Fibroblast of pulmonary artery (primary cell): ENCODE measurements around the gene SYNE1.
"Not testable (repeated sequence)": the region's sequence is repeated elsewhere in the genome, so short reads cannot be mapped to it uniquely, and the experiment has no call there.

Experiments
- DNase-seq: peaks from one replicate; pipeline ENCODE4 v3.0.0-alpha.2; 2010; ENCODE audit warnings: low read depth
- H3K4me3 ChIP-seq: replicated peaks from 2 replicates; pipeline ENCODE4 v1.5.1; 2011; ENCODE audit warnings: low read depth, mild to moderate bottlenecking, control low read depth, low read length, moderate library complexity
- TF ChIP-seq, protein P1 (sequence below): IDR thresholded peaks from 2 replicates; pipeline ENCODE4 v1.5.1; 2011; ENCODE audit warnings: mild to moderate bottlenecking, control low read depth, low read length, inconsistent platforms; ENCODE audit errors: missing control alignments

The SYNE1 gene

DNA sequence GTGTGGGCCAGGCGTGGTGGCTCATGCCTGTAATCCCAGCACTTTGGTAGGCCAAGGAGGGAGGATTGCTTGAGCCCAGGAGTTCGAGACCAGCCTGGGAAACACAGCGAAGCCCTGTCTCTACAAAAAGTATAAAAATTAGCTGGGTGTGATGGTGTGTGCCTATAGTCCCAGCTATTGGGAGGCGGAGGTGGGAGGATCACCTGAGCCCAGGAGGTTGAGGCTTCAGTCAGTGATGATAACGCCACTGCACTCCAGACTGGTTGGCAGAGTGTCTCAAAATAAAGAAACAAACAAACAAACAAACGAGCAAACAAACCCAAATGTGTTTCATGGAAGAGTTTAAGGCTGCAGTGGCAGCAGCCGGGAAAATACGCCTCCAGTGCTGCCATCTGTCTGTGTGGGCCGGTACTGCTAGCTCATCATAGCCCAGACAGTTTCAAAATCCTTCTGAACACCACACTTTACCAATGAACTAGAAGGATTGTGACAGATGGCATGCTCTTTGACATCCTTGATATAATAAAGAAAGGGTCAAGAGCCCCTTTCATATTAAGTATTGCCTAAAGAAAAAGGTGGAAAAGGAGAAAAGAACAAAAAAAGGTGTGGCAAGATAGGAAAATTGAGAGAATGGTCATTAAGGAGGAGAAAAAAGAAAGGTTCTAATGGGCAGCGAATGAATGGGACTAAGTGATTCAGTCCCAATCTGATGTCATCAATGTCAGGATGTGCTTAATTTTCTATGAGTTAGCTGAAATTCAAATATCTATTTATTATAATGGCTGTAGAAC is 298.6 kb downstream of the SYNE1 start:
- TF ChIP-seq, protein P1, sequence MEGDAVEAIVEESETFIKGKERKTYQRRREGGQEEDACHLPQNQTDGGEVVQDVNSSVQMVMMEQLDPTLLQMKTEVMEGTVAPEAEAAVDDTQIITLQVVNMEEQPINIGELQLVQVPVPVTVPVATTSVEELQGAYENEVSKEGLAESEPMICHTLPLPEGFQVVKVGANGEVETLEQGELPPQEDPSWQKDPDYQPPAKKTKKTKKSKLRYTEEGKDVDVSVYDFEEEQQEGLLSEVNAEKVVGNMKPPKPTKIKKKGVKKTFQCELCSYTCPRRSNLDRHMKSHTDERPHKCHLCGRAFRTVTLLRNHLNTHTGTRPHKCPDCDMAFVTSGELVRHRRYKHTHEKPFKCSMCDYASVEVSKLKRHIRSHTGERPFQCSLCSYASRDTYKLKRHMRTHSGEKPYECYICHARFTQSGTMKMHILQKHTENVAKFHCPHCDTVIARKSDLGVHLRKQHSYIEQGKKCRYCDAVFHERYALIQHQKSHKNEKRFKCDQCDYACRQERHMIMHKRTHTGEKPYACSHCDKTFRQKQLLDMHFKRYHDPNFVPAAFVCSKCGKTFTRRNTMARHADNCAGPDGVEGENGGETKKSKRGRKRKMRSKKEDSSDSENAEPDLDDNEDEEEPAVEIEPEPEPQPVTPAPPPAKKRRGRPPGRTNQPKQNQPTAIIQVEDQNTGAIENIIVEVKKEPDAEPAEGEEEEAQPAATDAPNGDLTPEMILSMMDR, result peak; percentile 99
- peak; percentile 59 for DNase-seq
- no peak overlapping the region for H3K4me3 ChIP-seq

DNA sequence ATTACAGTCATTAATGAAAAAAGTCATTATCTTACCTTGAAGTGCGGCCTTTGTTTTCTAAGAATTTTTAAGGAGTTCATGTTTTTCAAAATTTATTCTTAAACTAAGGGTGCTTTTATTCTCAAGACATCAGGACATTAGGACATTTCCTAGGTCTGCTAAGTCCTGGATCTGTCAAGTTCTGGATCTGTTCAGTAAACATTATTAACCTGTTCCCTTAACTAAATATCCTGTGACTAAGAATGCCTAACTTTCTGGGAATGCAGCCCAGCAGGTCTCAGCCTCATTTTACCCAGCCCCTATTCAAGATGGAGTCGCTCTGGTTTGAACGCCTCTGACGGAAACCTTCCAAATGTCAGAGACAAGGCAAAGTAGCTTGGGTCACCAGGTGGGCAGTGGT is 302.6 kb downstream of the SYNE1 start:
- TF ChIP-seq, protein P1, result no peak
- DNase-seq, result no peak

DNA sequence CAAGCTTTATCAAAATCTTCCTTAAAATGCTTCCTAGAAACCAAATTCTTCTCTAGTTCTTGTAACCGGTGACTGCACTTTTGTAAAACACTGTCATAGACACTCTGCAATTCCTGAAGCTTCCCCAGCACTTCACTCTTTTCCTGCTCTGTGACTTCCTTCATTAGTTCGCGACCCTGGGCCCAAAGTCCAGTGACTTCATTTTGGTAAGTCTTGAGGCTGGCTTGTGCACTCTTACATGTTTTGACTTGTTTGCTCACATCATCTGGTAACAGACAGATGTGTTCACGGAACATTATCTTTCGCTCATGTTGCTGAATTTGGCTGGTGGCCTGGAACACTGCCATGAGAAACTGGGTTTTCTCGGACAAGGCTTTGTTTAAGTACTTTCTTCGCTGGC is 306.2 kb downstream of the SYNE1 start:
- TF ChIP-seq, protein P1, result no peak
- H3K4me3 ChIP-seq, result no peak overlapping the region
- no peak for DNase-seq

More for the DNA sequence above, 302.6 kb downstream of the SYNE1 start:
- no peak overlapping the region for H3K4me3 ChIP-seq

DNA sequence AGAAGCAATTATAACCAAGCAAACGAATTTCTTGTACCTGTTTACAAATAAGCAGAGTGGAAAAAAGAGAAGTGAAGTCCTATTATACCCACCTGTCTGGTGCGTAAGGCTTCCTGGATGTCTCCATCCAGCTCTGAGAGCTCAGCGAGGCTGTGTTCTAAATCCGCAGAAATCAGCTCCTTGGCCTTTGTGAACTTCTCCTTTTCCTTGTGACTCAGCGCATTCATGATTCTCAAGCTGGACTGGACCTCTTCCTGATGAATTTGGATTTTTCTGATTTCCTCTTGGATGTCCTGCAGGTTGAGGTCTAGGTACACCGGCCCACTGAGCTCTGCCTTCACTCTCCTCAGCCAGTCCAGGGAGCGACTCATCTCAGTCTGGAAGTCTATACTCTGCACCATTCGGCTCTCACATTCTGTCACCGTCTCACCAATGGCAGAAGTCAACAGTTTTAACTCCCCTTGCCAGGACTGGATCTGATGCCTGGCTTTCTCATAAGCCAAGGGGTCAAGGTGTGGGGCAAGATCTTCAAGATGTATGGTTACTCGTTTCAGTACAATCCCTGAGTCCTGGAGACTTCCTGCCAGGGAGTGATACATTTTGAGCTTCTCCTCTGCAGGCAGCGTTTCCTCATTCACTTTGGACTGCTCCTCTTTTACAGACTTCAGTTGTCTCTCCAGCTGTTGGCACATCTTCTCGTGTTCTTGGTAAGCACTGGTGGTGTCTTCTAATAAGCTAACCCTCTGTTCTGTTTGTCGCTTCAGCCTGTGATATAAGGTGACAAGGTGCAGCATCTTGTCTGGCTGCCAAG is 307.3 kb downstream of the SYNE1 start:
- DNase-seq, result no peak

DNA sequence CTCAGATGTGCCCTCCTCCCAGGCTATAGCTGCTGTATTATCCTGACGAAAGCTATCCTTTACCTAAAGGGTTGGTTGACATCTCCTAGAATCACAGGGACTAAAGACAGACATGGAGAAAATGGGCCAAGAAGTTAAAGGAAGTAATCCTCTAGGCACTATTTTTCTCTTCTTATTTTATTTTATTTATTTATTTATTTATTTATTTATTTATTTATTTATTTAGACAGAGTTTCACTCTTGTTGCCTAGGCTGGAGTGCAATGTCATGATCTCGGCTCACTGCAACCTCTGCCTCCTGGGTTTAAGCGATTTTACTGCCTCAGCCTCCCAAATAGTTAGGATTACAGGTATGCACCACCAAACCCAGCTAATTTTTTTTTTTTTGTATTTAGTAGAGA is 309.0 kb downstream of the SYNE1 start:
- H3K4me3 ChIP-seq, DNase-seq: not testable (repeated sequence)

More for the DNA sequence above, 307.3 kb downstream of the SYNE1 start:
- H3K4me3 ChIP-seq, result no peak overlapping the region
- TF ChIP-seq, protein P1, result no peak

DNA sequence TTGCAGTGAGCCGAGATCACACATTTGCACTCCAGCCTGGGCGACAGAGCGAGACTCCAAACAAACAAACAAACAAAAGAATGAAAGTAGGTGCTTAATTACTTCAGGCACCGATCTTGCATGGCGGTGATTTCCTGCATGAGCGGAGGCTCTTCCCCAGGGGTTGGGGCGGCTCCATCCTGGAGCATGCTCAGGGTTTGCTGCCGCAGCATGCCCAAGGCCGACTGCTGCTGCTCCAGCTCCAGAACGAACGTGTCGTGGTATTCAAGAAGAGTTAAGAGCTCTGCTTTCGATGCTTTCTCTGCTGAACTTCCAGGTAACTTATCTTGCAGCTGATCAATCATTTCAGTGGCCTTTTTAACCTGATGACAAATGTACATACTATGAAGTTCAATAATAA is 313.8 kb downstream of the SYNE1 start:
- H3K4me3 ChIP-seq, result no peak overlapping the region
- DNase-seq, result no peak
- TF ChIP-seq, protein P1, result no peak

DNA sequence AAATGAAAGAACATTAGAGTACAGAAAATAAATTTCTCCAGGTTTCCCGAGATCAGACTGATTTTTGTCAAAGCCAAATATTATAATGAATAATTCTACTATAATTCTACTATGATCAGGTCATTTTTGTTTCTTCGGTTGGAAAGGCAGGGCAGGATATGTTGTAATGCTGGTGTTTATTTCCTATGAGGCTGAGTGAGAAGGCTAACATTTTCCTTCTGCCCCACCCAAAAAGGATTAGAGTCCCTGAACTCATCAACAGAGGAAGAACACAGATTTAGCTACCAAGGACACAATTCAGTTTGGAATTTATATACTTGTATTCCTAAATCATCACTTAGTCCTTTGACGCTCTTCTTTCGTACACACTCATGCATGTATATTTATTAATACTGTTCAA is 318.9 kb downstream of the SYNE1 start:
- peak; percentile 61 for DNase-seq
- TF ChIP-seq, protein P1, result no peak
- no peak overlapping the region for H3K4me3 ChIP-seq
